B cell (primary cell): ENCODE results near the gene GRIK3.

Experiments used
- CTCF ChIP-seq: fragments of 200-600 bp; IDR thresholded peaks from one replicate; pipeline ENCODE4 v1.8.0; 2022; ENCODE audit warnings: antibody characterized with exemption, mild to moderate bottlenecking
- EZH2 ChIP-seq: IDR thresholded peaks from 2 replicates; pipeline ENCODE4 v1.6.1; 2012; ENCODE audit warnings: borderline replicate concordance, low read depth, mild to moderate bottlenecking, moderate library complexity, low read length; ENCODE audit not compliant: insufficient read depth, poor library complexity, severe bottlenecking

GRCh38 chr1:36869826-36870225, 164.5 kb downstream of the GRIK3 start:
- TF ChIP-seq CTCF (no peak), EZH2 (no peak)
